Astrocyte (in vitro differentiated cells and primary cell): ENCODE data around the gene ARL6IP4. TPM values are rescaled to one million over a fixed set of nuclear protein-coding genes. Genes with fewer than 3 reads are reported as not detected.
A peak's percentile ranks its signal among the peaks of the same experiment; 100 is the strongest.

Experiments used
- DNase-seq: peaks from one replicate; pipeline ENCODE4 v3.0.0-alpha.2; 2010; ENCODE audit warnings: low read depth
- FAIRE-seq: peaks from 2 replicates; lab custom pipeline; 2011; peaks lifted over from hg19 to GRCh38; lab: Jason Lieb, UNC
- H2AFZ ChIP-seq: 2 replicates; pipeline ENCODE4 v1.6.0; 2012; ENCODE audit warnings: low read depth, low read length, inconsistent platforms
- H3K27ac ChIP-seq: 2 replicates; pipeline ENCODE4 v1.5.1; 2011; ENCODE audit warnings: low read depth, low read length, inconsistent platforms
- H3K27me3 ChIP-seq: 2 replicates; pipeline ENCODE4 v1.6.0; 2011; ENCODE audit warnings: low read length, inconsistent platforms; ENCODE audit not compliant: insufficient read depth
- H3K36me3 ChIP-seq: 2 replicates; pipeline ENCODE4 v1.5.1; 2011; ENCODE audit warnings: low read length, inconsistent platforms; ENCODE audit not compliant: insufficient read depth
- H3K4me1 ChIP-seq: 2 replicates; pipeline ENCODE4 v1.5.1; 2011; ENCODE audit warnings: low read length, inconsistent platforms; ENCODE audit not compliant: insufficient read depth
- H3K4me2 ChIP-seq: 2 replicates; pipeline ENCODE4 v1.6.0; 2012; ENCODE audit warnings: low read length, inconsistent platforms
- H3K4me3 ChIP-seq: 2 replicates; pipeline ENCODE4 v1.5.1; 2011; ENCODE audit warnings: low read depth, mild to moderate bottlenecking, low read length, inconsistent platforms; ENCODE audit not compliant: insufficient read depth
- H3K79me2 ChIP-seq: 2 replicates; pipeline ENCODE4 v1.6.0; 2012; ENCODE audit warnings: mild to moderate bottlenecking, low read length, inconsistent platforms; ENCODE audit not compliant: insufficient read depth
- H3K9ac ChIP-seq: 2 replicates; pipeline ENCODE4 v1.6.0; 2012; ENCODE audit warnings: mild to moderate bottlenecking, low read length, inconsistent platforms
- H3K9me3 ChIP-seq: 2 replicates; pipeline ENCODE4 v1.5.1; 2012; ENCODE audit warnings: low read depth, mild to moderate bottlenecking, low read length, inconsistent platforms; ENCODE audit not compliant: insufficient read depth
- H4K20me1 ChIP-seq: 2 replicates; pipeline ENCODE4 v1.6.0; 2012; ENCODE audit warnings: low read length, inconsistent platforms; ENCODE audit not compliant: insufficient read depth
- H3K27ac Mint-ChIP-seq: one replicate; pipeline ENCODE4 v1.8.0; 2021; ENCODE audit warnings: mild to moderate bottlenecking, mixed read lengths; ENCODE audit not compliant: unreplicated experiment
- H3K27me3 Mint-ChIP-seq: one replicate; pipeline ENCODE4 v1.8.0; 2021; ENCODE audit warnings: low read depth, mixed read lengths; ENCODE audit not compliant: unreplicated experiment
- H3K36me3 Mint-ChIP-seq: one replicate; pipeline ENCODE4 v1.8.0; 2021; ENCODE audit warnings: low read depth, mixed read lengths; ENCODE audit not compliant: unreplicated experiment
- H3K4me1 Mint-ChIP-seq: one replicate; pipeline ENCODE4 v1.8.0; 2021; ENCODE audit warnings: low read depth, mixed read lengths; ENCODE audit not compliant: unreplicated experiment
- H3K4me3 Mint-ChIP-seq: one replicate; pipeline ENCODE4 v1.8.0; 2021; ENCODE audit warnings: mild to moderate bottlenecking, moderate library complexity, mixed read lengths; ENCODE audit not compliant: unreplicated experiment
- H3K9me3 Mint-ChIP-seq: one replicate; pipeline ENCODE4 v1.8.0; 2021; ENCODE audit warnings: mild to moderate bottlenecking, mixed read lengths; ENCODE audit not compliant: unreplicated experiment
- EZH2 ChIP-seq: IDR thresholded peaks from 2 replicates; pipeline ENCODE4 v1.6.1; 2012; ENCODE audit warnings: mild to moderate bottlenecking, low read length, inconsistent platforms; ENCODE audit not compliant: insufficient read depth
- total RNA-seq: library from RNA; stranded (reverse); gene quantifications from 2 replicates; pipeline ENCODE4 v1.2.1, GENCODE V29; 2021
- TF ChIP-seq, protein P1 (sequence below): IDR thresholded peaks from 2 replicates; pipeline ENCODE4 v1.5.1; 2011; ENCODE audit warnings: low read depth, mild to moderate bottlenecking, inconsistent platforms, low read length, moderate library complexity; ENCODE audit not compliant: insufficient read depth

ARL6IP4 gene
- total RNA-seq, 1 donor from 2014 or later, result 122 TPM

DNA sequence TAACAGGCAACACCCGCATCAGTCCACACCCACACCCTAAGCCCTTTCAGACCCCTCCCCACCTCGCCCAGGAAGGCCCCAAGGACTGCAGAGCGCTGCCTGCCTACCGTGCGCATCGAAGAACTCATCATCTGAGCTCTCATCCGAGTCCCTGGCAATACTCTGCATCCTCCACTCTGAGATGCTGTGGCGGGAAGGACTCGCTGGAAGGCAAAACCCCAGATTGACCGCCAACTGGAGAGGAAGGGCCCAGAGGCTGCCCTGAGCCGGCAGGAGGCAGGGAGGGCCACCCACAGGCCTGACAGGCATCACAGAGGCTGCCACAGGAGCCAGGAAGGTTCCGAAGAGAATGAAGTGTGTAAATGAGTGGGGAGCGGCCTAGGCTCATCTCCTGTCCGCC, 23.8 kb downstream of the ARL6IP4 start:
- Mint-ChIP-seq H3K4me3 (no peak overlapping the region), H3K9me3 (no peaks in the 10 kb centered on the region), H3K36me3 (peaks cover 9% of the 10 kb centered on the region), H3K27ac (no peak overlapping the region), H3K4me1 (peaks cover 6% of the 10 kb centered on the region), H3K27me3 (peaks cover 3% of the 10 kb centered on the region)
- no peaks in the 10 kb centered on the region for H3K9me3 ChIP-seq
- H3K4me2 ChIP-seq, result no peak overlapping the region
- no peak for TF ChIP-seq EZH2
- TF ChIP-seq, protein P1, sequence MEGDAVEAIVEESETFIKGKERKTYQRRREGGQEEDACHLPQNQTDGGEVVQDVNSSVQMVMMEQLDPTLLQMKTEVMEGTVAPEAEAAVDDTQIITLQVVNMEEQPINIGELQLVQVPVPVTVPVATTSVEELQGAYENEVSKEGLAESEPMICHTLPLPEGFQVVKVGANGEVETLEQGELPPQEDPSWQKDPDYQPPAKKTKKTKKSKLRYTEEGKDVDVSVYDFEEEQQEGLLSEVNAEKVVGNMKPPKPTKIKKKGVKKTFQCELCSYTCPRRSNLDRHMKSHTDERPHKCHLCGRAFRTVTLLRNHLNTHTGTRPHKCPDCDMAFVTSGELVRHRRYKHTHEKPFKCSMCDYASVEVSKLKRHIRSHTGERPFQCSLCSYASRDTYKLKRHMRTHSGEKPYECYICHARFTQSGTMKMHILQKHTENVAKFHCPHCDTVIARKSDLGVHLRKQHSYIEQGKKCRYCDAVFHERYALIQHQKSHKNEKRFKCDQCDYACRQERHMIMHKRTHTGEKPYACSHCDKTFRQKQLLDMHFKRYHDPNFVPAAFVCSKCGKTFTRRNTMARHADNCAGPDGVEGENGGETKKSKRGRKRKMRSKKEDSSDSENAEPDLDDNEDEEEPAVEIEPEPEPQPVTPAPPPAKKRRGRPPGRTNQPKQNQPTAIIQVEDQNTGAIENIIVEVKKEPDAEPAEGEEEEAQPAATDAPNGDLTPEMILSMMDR, result no peak
- no peaks in the 10 kb centered on the region for H4K20me1 ChIP-seq
- H3K79me2 ChIP-seq, result no peaks in the 10 kb centered on the region
- H3K27ac ChIP-seq, result no peak overlapping the region
- no peak overlapping the region for H2AFZ ChIP-seq
- no peaks in the 10 kb centered on the region for H3K36me3 ChIP-seq
- DNase-seq (no peak), FAIRE-seq (no peak)
- no peak overlapping the region for H3K9ac ChIP-seq
- H3K27me3 ChIP-seq, result no peaks in the 10 kb centered on the region
- H3K4me1 ChIP-seq, result peaks cover 6% of the 10 kb centered on the region
- H3K4me3 ChIP-seq, result no peak overlapping the region

DNA sequence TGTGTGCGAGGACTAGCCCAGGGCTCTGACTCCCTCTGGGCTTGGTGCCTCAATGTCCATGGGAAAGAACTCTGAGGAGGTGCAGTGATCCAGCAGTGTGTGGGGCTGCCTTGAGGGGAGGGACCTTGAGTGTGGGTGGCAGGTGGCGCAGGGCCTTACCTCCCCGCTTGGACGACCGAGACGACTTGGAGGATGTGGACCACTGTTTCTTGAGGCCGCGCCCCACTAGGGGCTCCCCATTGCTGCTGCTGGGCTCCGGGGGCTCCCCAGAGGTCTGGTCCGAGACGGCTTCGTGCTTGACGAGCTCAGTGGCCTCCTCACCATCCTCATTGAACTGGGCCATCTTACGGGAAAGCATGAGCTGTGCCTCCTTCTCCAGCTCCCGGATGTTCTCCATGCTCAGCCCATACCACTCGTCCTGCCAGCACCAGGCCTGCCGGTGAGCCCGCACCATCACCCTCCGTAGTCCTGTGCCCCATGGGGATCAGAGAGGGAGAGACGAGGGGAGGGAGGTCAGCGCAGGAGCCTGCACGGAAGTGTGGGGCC, 24.7 kb downstream of the ARL6IP4 start:
- peaks cover 15% of the 10 kb centered on the region for H3K36me3 Mint-ChIP-seq
- H3K27me3 Mint-ChIP-seq, result peaks cover 3% of the 10 kb centered on the region
- peaks cover 6% of the 10 kb centered on the region for H3K4me1 Mint-ChIP-seq
- no peak overlapping the region for H2AFZ ChIP-seq
- H3K4me1 ChIP-seq, result peaks cover 6% of the 10 kb centered on the region
- no peak overlapping the region for H3K4me3 Mint-ChIP-seq
- no peaks in the 10 kb centered on the region for H3K9me3 Mint-ChIP-seq
- H4K20me1 ChIP-seq, result no peaks in the 10 kb centered on the region
- no peaks in the 10 kb centered on the region for H3K79me2 ChIP-seq
- no peak overlapping the region for H3K4me2 ChIP-seq
- H3K27ac ChIP-seq, result no peak overlapping the region
- H3K4me3 ChIP-seq, result no peak overlapping the region
- H3K36me3 ChIP-seq, result no peaks in the 10 kb centered on the region
- TF ChIP-seq, protein P1, result no peak
- no peak for TF ChIP-seq EZH2
- no peaks in the 10 kb centered on the region for H3K27me3 ChIP-seq
- no peak for DNase-seq
- FAIRE-seq, result no peak
- H3K9ac ChIP-seq, result no peak overlapping the region
- no peak overlapping the region for H3K27ac Mint-ChIP-seq
- no peaks in the 10 kb centered on the region for H3K9me3 ChIP-seq

DNA sequence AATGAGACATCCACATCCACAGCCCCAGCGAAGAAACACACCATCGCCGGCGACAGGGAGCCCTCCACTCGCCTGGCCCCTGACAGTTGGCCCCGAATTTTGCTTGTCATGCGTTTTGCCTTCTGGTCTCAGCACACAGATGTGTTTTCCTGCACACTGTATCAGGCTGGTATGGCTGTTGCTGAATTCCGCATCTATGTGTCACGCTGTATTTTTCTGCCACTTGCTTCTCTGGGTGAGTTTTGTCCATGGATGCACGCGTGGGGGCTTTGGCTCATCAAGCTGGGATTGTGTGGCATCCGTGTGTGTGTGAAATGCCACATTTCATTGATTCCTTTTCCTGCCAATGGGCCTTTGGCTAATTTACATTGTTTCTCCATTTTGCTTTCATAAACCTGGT, 26.5 kb downstream of the ARL6IP4 start:
- Histone ChIP-seq H4K20me1 (no peaks in the 10 kb centered on the region), H3K9ac (no peak overlapping the region), H3K4me2 (peak overlapping the region; percentile 4), H3K79me2 (no peaks in the 10 kb centered on the region), H3K9me3 (no peaks in the 10 kb centered on the region), H3K4me1 (peaks cover 6% of the 10 kb centered on the region), H3K27me3 (no peaks in the 10 kb centered on the region), H3K36me3 (no peaks in the 10 kb centered on the region), H2AFZ (no peak overlapping the region), H3K4me3 (no peak overlapping the region), H3K27ac (no peak overlapping the region)
- Mint-ChIP-seq H3K4me1 (peaks cover 6% of the 10 kb centered on the region), H3K9me3 (no peaks in the 10 kb centered on the region), H3K27me3 (no peaks in the 10 kb centered on the region), H3K36me3 (peaks cover 13% of the 10 kb centered on the region), H3K27ac (no peak overlapping the region), H3K4me3 (no peak overlapping the region)
- FAIRE-seq (no peak), DNase-seq (peak; percentile 16)
- TF ChIP-seq, protein P1, result no peak
- no peak for TF ChIP-seq EZH2
